Parathyroid adenoma (tissue), 2 donors: Measurements from ENCODE around the gene FADS1.

Experiments used
- H2AFZ ChIP-seq: fragments of 300-600 bp; sonication (generic); one replicate; pipeline ENCODE4 v1.7.0; 2017; ENCODE audit warnings: antibody characterized with exemption, mild to moderate bottlenecking
- H3K27ac ChIP-seq: fragments of 300-600 bp; sonication (generic); one replicate; pipeline ENCODE4 v1.7.0; 2017
- H3K27me3 ChIP-seq: fragments of 300-600 bp; sonication (generic); one replicate; pipeline ENCODE4 v1.7.0; 2017; ENCODE audit warnings: low read length; ENCODE audit not compliant: control insufficient read depth, insufficient read depth
- H3K36me3 ChIP-seq: fragments of 300-600 bp; sonication (generic); one replicate; pipeline ENCODE4 v1.7.0; 2017; ENCODE audit warnings: low read length; ENCODE audit not compliant: control insufficient read depth, insufficient read depth
- H3K4me1 ChIP-seq: fragments of 300-600 bp; sonication (generic); one replicate; pipeline ENCODE4 v1.7.0; 2017; ENCODE audit warnings: control low read depth
- H3K4me2 ChIP-seq: fragments of 300-600 bp; sonication (generic); one replicate; pipeline ENCODE4 v1.7.0; 2017; ENCODE audit warnings: low read length
- H3K4me3 ChIP-seq: fragments of 300-600 bp; sonication (generic); one replicate; pipeline ENCODE4 v1.7.0; 2017; ENCODE audit warnings: low read depth, low read length
- H3K79me2 ChIP-seq: fragments of 300-600 bp; sonication (generic); one replicate; pipeline ENCODE4 v1.7.0; 2017; ENCODE audit warnings: control low read depth
- H3K9ac ChIP-seq: fragments of 300-600 bp; sonication (generic); one replicate; pipeline ENCODE4 v1.7.0; 2017; ENCODE audit warnings: mild to moderate bottlenecking
- H3K9me3 ChIP-seq: fragments of 300-600 bp; sonication (generic); one replicate; pipeline ENCODE4 v1.7.0; 2017; ENCODE audit warnings: low read length; ENCODE audit not compliant: control insufficient read depth
- CTCF ChIP-seq: fragments of 300-600 bp; sonication (generic); IDR thresholded peaks from one replicate; pipeline ENCODE4 v1.7.0; 2017; ENCODE audit warnings: antibody characterized with exemption, mild to moderate bottlenecking
- donor health status: primary hyperparathyroidism.

The FADS1 gene

DNA sequence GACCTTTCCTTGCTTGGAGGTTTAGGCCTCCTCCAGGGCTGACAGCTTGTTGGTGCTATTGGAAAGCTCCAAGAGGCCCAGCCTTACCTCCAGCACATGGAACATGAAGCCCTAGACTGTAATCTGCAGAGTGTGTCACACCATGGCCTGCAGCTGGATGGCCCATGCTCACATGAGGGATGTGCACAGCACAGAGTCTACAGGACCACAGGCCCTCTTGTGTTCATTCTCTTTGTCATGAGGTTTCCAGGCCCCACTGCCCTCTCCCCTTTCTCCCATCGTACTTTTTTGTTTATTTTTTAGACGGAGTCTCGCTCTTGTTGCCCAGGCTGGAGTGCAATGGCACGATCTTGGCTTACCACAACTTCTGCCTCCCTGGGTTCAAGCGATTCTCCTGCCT is 10.0 kb downstream of the FADS1 start:
- no peak for TF ChIP-seq CTCF
- Histone ChIP-seq H3K36me3 (no peaks in the 10 kb centered on the region), H2AFZ (no peak overlapping the region), H3K9ac (no peak overlapping the region), H3K9me3 (no peaks in the 10 kb centered on the region), H3K4me3 (no peak overlapping the region), H3K27me3 (no peaks in the 10 kb centered on the region), H3K79me2 (no peaks in the 10 kb centered on the region), H3K4me1 (no peaks in the 10 kb centered on the region), H3K27ac (no peak overlapping the region), H3K4me2 (no peak overlapping the region)

GRCh38 chr11:61805146-61805545 is 11.7 kb downstream of the FADS1 start:
- H3K9me3 ChIP-seq: no peaks in the 10 kb centered on the region
- no peak for TF ChIP-seq CTCF
- H3K27ac ChIP-seq: no peak overlapping the region
- no peaks in the 10 kb centered on the region for H3K27me3 ChIP-seq
- no peaks in the 10 kb centered on the region for H3K4me1 ChIP-seq
- no peak overlapping the region for H3K9ac ChIP-seq
- H2AFZ ChIP-seq: no peak overlapping the region
- no peak overlapping the region for H3K4me2 ChIP-seq
- H3K4me3 ChIP-seq: no peak overlapping the region
- no peaks in the 10 kb centered on the region for H3K36me3 ChIP-seq
- H3K79me2 ChIP-seq: no peaks in the 10 kb centered on the region

DNA sequence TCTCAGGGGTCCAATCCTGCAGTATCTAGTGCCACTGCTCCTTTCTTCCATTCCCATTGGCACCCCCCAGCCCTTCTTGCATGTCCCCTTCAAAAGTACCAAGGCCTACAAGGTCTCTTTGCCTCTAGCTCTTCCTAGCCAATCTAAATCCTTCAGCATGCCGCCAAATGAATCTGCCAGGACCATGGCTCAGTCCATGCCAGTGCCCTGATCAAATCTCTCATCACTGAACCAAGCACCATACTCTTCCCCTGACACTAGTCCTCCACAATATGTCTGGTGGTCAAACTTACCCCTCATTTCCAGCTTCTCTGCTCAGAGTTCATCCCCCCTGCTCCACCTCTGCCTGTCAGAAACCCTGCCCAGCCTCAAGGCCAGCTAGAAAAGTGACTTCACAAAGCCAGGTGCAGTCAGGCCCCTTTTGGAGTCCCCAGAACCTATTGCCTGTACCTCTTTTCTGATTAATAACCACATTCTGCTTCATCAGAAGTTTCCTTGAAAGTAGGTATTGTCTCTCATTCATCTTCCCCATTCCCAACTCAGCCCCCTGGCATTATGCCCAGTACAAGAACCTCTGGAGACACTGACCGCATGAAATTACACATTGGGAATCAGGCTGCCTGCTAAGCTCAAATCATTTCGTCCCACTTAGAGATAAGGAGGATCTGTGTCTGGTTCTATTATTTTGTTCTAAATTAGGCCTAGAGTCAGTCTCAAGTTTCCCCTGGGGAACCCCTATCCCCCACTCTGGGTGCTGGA is 12.7 kb downstream of the FADS1 start:
- no peaks in the 10 kb centered on the region for H3K79me2 ChIP-seq
- no peaks in the 10 kb centered on the region for H3K36me3 ChIP-seq
- H3K9ac ChIP-seq: no peak overlapping the region
- no peak overlapping the region for H3K4me3 ChIP-seq
- no peaks in the 10 kb centered on the region for H3K27me3 ChIP-seq
- no peak overlapping the region for H3K4me2 ChIP-seq
- TF ChIP-seq CTCF: no peak
- H3K4me1 ChIP-seq: no peaks in the 10 kb centered on the region
- no peak overlapping the region for H3K27ac ChIP-seq
- no peaks in the 10 kb centered on the region for H3K9me3 ChIP-seq
- H2AFZ ChIP-seq: no peak overlapping the region

DNA sequence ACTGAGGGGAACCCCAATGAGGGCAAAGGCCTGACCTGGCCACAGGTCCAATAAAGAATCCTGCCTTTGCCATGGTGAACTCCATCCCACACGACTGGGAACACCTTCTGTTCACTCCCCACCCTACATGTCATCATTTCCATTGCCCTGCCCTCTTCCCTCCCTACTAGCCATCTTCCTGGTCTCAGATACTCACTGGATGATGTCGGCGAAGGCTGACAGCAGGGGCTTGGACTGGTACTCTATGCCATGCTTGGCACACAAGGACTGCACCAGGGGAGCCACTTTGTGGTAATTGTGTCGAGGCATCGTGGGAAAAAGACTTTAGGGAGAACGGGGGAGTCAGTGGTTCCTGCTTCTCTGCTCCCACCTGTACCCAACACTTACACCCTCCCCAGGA is 14.2 kb downstream of the FADS1 start:
- Histone ChIP-seq H3K4me3 (no peak overlapping the region), H3K4me2 (no peak overlapping the region), H3K27ac (no peak overlapping the region), H3K4me1 (peaks cover 2% of the 10 kb centered on the region), H3K9me3 (no peaks in the 10 kb centered on the region), H2AFZ (no peak overlapping the region), H3K27me3 (no peaks in the 10 kb centered on the region), H3K36me3 (no peaks in the 10 kb centered on the region), H3K9ac (no peak overlapping the region), H3K79me2 (no peaks in the 10 kb centered on the region)
- TF ChIP-seq CTCF: no peak
